GM10266 (cell line): ENCODE results near the gene MPC1L.

Experiments
- DNase-seq: peaks from one replicate; pipeline ENCODE4 v3.0.0; 2012; ENCODE audit errors: extremely low spot score
- CTCF ChIP-seq: IDR thresholded peaks from 2 replicates; pipeline ENCODE4 v1.5.1; 2012; ENCODE audit warnings: mild to moderate bottlenecking, low read depth; ENCODE audit not compliant: control insufficient read depth, insufficient read depth; ENCODE audit errors: missing control alignments

The MPC1L gene

DNA sequence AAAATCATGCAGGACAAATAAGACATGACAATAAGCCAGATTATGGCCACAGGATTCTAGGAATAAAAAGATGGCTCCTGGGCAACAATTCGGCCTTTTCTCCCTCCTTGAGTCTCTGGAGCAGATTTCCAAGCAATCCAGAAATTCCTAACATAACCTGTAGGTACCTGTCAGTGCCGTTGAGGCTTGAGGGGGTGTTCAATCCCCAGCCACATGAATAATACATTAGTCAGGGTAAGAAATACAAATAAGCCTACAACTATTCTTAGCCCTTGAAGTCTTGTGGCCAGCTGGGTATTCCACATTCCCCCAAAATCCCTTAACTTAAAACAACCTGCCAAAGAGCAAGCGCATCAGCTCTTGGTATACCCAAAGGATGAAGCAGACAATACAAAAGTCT lies 14.5 kb downstream of the MPC1L start:
- TF ChIP-seq CTCF, result no peak
- DNase-seq, result no peak

DNA sequence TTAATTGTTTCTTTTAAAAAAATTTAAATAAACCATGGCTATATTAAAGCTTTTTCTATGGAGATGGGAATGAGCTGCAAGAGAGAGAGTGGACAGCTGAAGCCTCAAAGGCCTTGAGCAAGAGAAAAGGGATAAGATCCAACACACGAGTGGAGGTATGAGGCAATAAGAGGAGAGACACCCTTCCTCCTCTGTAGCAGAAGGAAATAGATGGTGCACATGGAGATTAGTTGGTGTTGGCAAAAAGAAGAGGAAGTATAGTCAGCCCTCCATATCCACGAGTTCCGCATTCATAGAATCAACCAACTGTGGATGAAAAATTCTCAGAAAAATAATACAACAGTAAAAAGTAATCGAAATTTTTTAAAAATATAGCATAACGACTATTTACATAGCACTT lies 20.9 kb downstream of the MPC1L start:
- no peak for TF ChIP-seq CTCF
- no peak for DNase-seq

DNA sequence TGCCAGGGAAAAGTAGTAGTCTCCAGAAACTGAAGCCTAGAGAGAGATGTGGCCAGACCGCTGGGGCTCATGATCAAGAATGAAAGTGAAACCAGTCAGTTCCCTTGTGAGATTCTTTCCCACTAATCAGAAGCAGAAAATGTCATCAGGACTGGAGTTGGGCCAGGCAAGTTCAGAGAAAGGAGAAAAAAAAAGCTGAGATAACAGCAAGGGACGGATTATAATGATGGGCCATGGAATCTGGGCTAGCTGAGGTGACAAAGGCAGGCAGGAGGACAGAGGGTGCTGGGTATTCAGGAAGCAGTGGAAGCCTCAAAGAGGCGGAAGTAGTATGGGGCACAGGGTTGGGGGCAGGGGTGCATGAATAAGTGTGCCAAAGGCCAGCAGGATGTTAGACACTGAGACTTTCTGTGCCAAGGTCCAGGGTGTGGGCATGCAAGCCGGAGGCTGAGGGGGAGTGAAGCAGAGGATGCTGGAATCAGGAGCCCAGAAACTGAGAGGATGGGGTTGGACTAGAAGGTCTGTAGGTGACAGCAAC lies 21.7 kb downstream of the MPC1L start:
- DNase-seq, result peak; percentile 38
- no peak for TF ChIP-seq CTCF

DNA sequence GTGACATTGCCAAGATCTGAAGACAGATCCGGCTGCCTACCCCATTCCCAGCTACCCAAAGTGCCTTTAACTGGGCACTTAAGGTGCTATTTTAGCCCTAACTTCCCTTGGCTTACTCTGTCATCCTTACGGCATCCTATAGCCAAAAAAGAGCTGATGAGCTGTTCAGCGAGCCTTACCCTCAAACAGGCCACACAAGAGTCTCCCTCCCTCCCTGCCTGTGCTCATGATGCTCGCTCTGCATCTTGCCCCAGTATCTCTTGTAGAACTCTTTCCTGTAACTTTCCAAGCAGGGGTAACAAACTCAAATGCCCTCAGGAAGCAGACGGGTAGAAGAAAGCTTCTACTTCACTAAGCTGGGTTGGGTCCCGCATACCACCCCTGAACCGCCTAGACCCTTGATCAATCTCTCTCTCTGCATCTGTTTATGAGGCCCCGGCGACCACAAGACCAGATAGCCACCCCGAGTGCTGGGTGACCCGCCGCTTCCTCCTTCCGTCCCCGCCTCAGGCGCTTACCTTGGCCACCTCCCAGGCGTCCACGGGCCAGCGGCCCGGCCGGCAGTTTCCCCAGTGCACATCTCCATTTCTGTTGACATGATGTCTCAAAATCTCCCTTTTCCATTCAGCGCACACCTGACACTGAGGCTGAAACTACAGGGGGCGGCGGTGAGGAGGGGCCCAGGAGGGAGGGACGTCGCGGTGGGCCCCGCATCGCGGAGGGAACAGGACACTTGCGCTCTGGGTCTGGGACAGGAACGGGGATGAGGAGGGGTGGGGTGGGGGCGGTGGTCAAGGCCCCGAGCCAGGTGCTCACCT lies 23.5 kb downstream of the MPC1L start:
- TF ChIP-seq CTCF, result no peak
- peak; percentile 23 for DNase-seq

DNA sequence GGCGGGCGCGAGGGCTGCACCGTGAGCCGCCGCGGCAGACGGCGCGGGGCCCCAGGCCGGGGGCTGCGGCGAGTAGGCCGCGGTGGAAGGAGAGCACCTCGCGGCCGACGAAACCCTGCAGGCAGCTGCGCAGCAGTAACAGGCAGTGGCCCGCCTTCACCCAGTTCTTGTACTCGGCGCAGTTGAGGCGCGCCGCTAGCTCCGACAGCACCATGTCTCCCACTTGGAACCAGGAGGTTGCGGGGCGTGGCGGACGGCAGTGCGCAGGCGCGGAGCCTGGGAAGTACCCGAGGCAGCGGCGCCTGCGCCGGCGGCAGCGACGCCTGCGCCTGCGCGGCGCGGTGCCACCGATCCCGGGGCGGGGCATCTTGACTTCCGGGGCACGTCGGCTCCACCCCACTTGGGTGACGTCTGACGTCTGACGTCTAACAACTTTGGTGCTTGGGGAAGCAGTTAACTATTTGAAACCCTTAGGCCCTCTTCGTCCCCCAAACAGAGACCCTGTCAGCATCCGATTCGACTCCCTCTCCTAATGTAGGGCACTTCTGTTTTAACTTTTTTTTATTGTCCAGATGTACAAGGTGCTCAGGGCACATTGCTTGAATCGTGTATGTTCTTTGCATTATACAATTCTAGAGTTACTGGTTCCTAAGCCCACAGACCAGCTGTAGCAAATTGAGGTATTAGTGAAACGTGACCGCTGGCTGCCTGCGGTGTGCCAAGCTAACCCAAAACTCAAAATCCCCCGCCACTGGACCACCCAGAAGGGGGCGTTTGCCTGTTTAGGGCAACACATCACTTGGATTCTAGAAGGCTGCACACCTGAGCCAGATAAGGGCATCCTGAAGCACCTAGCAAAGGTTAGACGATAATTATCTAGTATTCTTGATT lies 24.3 kb downstream of the MPC1L start, which contains the start of gene CXorf38:
TSS of gene CXorf38 (minus strand) at position 255 of the 891 bp plus-strand sequence. CDS start at position 214, 41 bp downstream.
- peak; percentile 89 for DNase-seq
- no peak for TF ChIP-seq CTCF

DNA sequence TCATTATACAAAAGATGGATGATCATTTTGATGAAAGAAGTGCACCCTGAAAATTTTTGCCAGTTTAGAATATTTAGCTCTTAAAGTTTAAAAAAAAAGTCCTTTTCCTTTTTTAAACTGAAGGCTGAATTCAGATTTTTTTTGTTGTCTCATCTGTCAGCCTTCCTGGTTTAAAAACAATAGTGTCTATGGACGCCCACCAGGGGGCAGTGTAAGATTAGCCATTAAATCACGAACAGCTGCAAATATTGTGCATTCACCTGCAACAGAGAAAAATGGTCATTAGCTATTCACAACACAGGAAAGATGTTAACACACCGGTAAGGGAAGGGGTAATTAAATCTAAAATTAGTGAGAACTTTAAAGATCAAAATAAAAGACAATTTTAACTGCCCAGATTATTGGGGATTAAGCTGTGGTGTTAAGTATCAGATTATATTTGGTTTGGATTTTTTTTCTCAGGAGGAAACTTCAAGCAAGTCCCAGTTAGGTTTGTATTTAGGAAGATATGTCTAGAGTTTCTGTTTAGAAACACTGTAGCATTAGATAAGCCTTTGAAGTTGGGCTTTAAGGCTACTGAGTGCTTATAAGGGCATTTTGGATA lies 28.5 kb downstream of the MPC1L start:
- DNase-seq, result peak; percentile 11
- peak; percentile 64 for TF ChIP-seq CTCF
